ENCODE data around the gene AOPEP. TPM values are rescaled to one million over a fixed set of nuclear protein-coding genes. Genes with fewer than 3 reads are reported as not detected.

The AOPEP gene
- polyA plus RNA-seq, 1 of the 3 experiments (the other 2 are of a cell fraction) = 54.6 TPM

DNA sequence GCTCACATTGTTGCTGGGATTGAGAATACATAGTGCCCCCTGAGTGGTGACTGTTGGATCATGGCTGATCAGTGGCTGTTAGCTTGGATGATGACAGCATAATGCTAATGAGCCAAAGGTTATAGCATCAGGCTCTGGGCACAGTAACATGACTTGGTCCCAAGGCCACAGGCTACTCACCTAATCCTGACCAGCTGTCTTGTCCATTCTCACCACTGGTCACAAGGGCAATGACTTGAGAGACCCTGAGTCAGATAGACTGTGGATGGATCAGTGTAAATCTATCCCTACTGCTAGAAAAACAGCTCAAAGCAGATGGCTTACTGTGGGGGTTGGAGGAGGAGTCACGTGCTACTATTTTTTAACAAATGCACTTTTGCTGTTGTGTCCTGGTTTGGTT is 74.7 kb downstream of the AOPEP start:
- POLR2A ChIA-PET = no interaction called here
- Histone ChIP-seq H3K4me3 (ENCODE audit: low read depth in 2 of 2, low read length in 1 of 2) (no peak overlapping the region), H3K9me2 (no peaks in the 10 kb centered on the region), H4K20me1 (ENCODE audit: insufficient read depth) (no peaks in the 10 kb centered on the region), H3K27me3 (ENCODE audit: insufficient read depth) (no peaks in the 10 kb centered on the region), H3K36me3 (replicated peaks in 1 of 2; ENCODE audit: control insufficient read depth in 1 of 2, insufficient read depth in 2 of 2, low read length in 1 of 2) (peaks cover 0 to 22% of the 10 kb centered on the region in 2 experiments), H2AFZ (ENCODE audit: low read depth) (no peak overlapping the region), H3K79me2 (ENCODE audit: insufficient read depth) (no peaks in the 10 kb centered on the region), H3K9ac (no peak overlapping the region), H3K27ac (ENCODE audit: low read depth in 2 of 2, low read length in 1 of 2) (peak overlapping the region; percentile 60 to 70), H3K9me3 (no peaks in the 10 kb centered on the region), H3K4me2 (no peak overlapping the region), H3F3A (replicated peaks; ENCODE audit: insufficient read depth) (peaks cover 15% of the 10 kb centered on the region), H3K4me1 (ENCODE audit: control insufficient read depth in 1 of 2, insufficient read depth in 2 of 2, low read depth in 1 of 2, low read length in 1 of 2) (peaks cover 12 to 27% of the 10 kb centered on the region in 2 experiments; a peak in 3 of 4 replicates)
- CTCF ChIA-PET = interaction anchor here (0.8 to 1.3 kb wide), 2 partner anchors 12 to 119 kb away, joined by 3 to 4 read pairs; no protein-coding TSS in a partner anchor
- TF ChIP-seq, protein P1, sequence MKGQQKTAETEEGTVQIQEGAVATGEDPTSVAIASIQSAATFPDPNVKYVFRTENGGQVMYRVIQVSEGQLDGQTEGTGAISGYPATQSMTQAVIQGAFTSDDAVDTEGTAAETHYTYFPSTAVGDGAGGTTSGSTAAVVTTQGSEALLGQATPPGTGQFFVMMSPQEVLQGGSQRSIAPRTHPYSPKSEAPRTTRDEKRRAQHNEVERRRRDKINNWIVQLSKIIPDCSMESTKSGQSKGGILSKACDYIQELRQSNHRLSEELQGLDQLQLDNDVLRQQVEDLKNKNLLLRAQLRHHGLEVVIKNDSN (IDR thresholded peaks at IDR 0.05; ENCODE audit: borderline replicate concordance, low read depth) = no peak; the same call in 1 of the 2 replicates
- TF ChIP-seq, protein P2, sequence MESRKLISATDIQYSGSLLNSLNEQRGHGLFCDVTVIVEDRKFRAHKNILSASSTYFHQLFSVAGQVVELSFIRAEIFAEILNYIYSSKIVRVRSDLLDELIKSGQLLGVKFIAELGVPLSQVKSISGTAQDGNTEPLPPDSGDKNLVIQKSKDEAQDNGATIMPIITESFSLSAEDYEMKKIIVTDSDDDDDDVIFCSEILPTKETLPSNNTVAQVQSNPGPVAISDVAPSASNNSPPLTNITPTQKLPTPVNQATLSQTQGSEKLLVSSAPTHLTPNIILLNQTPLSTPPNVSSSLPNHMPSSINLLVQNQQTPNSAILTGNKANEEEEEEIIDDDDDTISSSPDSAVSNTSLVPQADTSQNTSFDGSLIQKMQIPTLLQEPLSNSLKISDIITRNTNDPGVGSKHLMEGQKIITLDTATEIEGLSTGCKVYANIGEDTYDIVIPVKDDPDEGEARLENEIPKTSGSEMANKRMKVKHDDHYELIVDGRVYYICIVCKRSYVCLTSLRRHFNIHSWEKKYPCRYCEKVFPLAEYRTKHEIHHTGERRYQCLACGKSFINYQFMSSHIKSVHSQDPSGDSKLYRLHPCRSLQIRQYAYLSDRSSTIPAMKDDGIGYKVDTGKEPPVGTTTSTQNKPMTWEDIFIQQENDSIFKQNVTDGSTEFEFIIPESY (IDR thresholded peaks at IDR 0.05; ENCODE audit: borderline replicate concordance, low read depth) = no peak
- TF ChIP-seq MXI1 (IDR thresholded peaks at IDR 0.05; ENCODE audit: low read depth, low read length) (no peak), REST (IDR thresholded peaks at IDR 0.05; ENCODE audit: low read depth, low read length) (no peak), YY1 (IDR thresholded peaks at IDR 0.05; ENCODE audit: low read depth) (no peak)
- DNase-seq = no peak
- 60% methylated on average over 1 of the region's 1 CpG for WGBS (ENCODE audit: low lambda C conversion rate)

GRCh38 chr9:94801681-94802080 is 75.2 kb downstream of the AOPEP start:
- H3F3A ChIP-seq (replicated peaks; ENCODE audit: insufficient read depth) = peaks cover 15% of the 10 kb centered on the region
- H3K4me3 ChIP-seq (ENCODE audit: low read depth in 2 of 2, low read length in 1 of 2) = no peak overlapping the region
- H3K27me3 ChIP-seq (ENCODE audit: insufficient read depth) = no peaks in the 10 kb centered on the region
- H3K4me2 ChIP-seq = no peak overlapping the region
- H3K27ac ChIP-seq (ENCODE audit: low read depth in 2 of 2, low read length in 1 of 2) = peak overlapping the region; percentile 60 to 70
- peaks cover 12 to 25% of the 10 kb centered on the region in 2 experiments; a peak in 3 of 4 replicates for H3K4me1 ChIP-seq (ENCODE audit: control insufficient read depth in 1 of 2, insufficient read depth in 2 of 2, low read depth in 1 of 2, low read length in 1 of 2)
- H3K9ac ChIP-seq = no peak overlapping the region
- H4K20me1 ChIP-seq (ENCODE audit: insufficient read depth) = no peaks in the 10 kb centered on the region
- H2AFZ ChIP-seq (ENCODE audit: low read depth) = no peak overlapping the region
- DNase-seq = no peak
- no peaks in the 10 kb centered on the region for H3K9me3 ChIP-seq
- ChIA-PET CTCF (interaction anchor here (0.7 to 1.3 kb wide), 4 partner anchors 12 to 1430 kb away, joined by 3 to 4 read pairs (median 3); no protein-coding TSS in a partner anchor), POLR2A (no interaction called here)
- H3K9me2 ChIP-seq = no peaks in the 10 kb centered on the region
- H3K79me2 ChIP-seq (ENCODE audit: insufficient read depth) = no peaks in the 10 kb centered on the region
- H3K36me3 ChIP-seq (replicated peaks in 1 of 2; ENCODE audit: control insufficient read depth in 1 of 2, insufficient read depth in 2 of 2, low read length in 1 of 2) = peaks cover 0 to 22% of the 10 kb centered on the region in 2 experiments
- TF ChIP-seq REST (IDR thresholded peaks at IDR 0.05; ENCODE audit: low read depth, low read length) (no peak), CHD2 (IDR thresholded peaks at IDR 0.05; ENCODE audit: low read length, partially characterized antibody) (no peak), NFIC (IDR thresholded peaks at IDR 0.05; ENCODE audit: borderline replicate concordance) (no peak), MEF2A (IDR thresholded peaks at IDR 0.05; ENCODE audit: borderline replicate concordance, low read depth) (no peak), USF2 (IDR thresholded peaks at IDR 0.05; ENCODE audit: borderline replicate concordance, low read depth, low read length) (no peak), TCF12 (IDR thresholded peaks at IDR 0.05) (no peak)
- TF ChIP-seq, protein P2 (IDR thresholded peaks at IDR 0.05; ENCODE audit: borderline replicate concordance, low read depth) = no peak
- TF ChIP-seq, protein P1 (IDR thresholded peaks at IDR 0.05; ENCODE audit: borderline replicate concordance, low read depth) = no peak
